ENCODE measurements around the gene NACAD.

The NACAD gene

GRCh38 chr7:45075871-45076796 lies 12.6 kb downstream of the NACAD start:
- no peak overlapping the region for H3K27ac ChIP-seq (ENCODE audit: extremely low read depth, low read depth, low read length)
- ChIA-PET CTCF (interaction anchor here (0.6 kb wide), 2 partner anchors 350 to 475 kb away, joined by 4 to 5 read pairs; no protein-coding TSS in a partner anchor), POLR2A (no interaction called here)
- H3K9me3 ChIP-seq (ENCODE audit: control insufficient read depth, insufficient read depth, low read depth, low read length) = no peaks in the 10 kb centered on the region
- H3K4me3 ChIP-seq (ENCODE audit: low read depth, low read length) = no peak overlapping the region
- TF ChIP-seq ZFP37 (tag by site-specific recombination; IDR thresholded peaks at IDR 0.05) = no peak
- no peaks in the 10 kb centered on the region for H3K4me1 ChIP-seq (ENCODE audit: control insufficient read depth, insufficient read depth, low read length)
- H3K36me3 ChIP-seq (ENCODE audit: control insufficient read depth in 2 of 2, insufficient read depth in 1 of 2, low read length in 2 of 2) = peaks cover 0 to 34% of the 10 kb centered on the region in 2 experiments; a peak in 2 of 3 replicates

DNA sequence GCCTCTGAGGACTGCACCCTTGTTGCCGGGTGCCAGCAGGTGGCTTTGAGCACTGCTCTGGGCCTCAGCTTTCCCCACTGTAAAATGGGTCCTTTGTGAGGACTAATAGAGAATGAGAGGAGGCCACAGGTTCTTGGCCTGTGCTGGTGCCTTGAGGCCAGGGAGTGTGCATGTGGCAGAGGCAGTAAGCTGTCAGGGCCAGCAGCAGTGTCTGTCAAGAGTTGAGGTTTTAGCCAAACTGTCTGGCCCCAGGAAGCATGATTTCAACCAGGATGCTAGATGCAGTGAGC lies 13.5 kb downstream of the NACAD start:
- ChIA-PET CTCF (interaction anchor here (0.6 kb wide), 1 partner anchor 351 kb away, joined by 4 read pairs; no protein-coding TSS in a partner anchor), POLR2A (no interaction called here)
- H3K36me3 ChIP-seq (ENCODE audit: control insufficient read depth in 2 of 2, insufficient read depth in 1 of 2, low read length in 2 of 2) = peaks cover 0 to 34% of the 10 kb centered on the region in 2 experiments; a peak in 2 of 3 replicates

DNA sequence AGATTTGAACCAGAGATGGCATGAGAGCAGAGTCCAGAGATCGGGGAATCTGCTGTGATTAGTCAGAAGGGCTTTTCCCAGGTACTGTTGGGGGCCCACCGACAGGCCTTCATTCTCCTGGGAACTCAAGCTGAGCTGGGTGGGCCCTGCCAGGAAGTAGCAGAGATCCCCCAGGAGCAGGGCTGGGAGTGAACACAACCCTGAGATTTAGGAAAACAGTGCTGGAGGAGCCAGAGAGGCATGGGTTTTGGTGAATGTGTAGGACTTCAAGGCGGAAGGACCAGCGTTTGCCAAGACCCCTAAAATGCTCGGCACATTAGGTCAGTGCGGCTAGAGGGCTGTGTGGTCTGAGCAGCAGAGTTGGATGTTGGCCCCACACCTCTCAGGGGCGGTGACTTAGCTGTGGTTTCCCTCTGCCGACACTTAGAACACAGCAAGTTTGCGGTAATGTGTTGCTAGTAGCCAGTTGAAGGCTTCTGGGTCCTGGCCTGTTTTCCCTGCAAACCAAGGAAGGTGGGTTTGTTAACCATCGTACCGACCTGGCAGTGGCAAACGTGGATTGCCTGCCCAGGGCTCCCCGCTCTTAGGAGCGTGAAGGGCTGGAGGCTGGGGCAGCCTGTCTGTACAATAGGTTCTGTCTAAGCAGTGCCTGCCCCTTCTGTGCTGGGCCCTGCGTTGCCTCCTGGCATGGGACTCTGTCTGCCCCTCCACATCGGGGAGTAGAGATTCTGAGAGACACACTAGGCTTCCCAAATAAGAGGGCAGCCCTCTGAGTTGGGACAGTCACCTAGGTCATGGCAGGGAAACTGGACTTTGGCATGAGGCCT lies 14.0 kb downstream of the NACAD start:
- CTCF ChIA-PET = no interaction called here
- Histone ChIP-seq H3K4me1 (ENCODE audit: control insufficient read depth, insufficient read depth, low read length) (no peaks in the 10 kb centered on the region), H3K4me3 (ENCODE audit: low read depth, low read length) (no peak overlapping the region), H3K36me3 (ENCODE audit: control insufficient read depth in 2 of 2, insufficient read depth in 1 of 2, low read length in 2 of 2) (peaks cover 0 to 35% of the 10 kb centered on the region in 2 experiments; a peak in 2 of 3 replicates), H3K9me3 (ENCODE audit: control insufficient read depth, insufficient read depth, low read depth, low read length) (no peaks in the 10 kb centered on the region), H3K27ac (ENCODE audit: extremely low read depth, low read depth, low read length) (no peak overlapping the region)
- POLR2A ChIA-PET = no interaction called here
- TF ChIP-seq ZEB2 (tag by site-specific recombination; IDR thresholded peaks at IDR 0.05) = no peak
- TF ChIP-seq GLI2 (tag by site-specific recombination; IDR thresholded peaks at IDR 0.05; ENCODE audit: borderline replicate concordance, low read depth) = no peak
- no peak for TF ChIP-seq ZBTB8A (tag by site-specific recombination; IDR thresholded peaks at IDR 0.05)
- TF ChIP-seq ZNF48 (tag by site-specific recombination; IDR thresholded peaks at IDR 0.05) = no peak
- TF ChIP-seq, protein P1, sequence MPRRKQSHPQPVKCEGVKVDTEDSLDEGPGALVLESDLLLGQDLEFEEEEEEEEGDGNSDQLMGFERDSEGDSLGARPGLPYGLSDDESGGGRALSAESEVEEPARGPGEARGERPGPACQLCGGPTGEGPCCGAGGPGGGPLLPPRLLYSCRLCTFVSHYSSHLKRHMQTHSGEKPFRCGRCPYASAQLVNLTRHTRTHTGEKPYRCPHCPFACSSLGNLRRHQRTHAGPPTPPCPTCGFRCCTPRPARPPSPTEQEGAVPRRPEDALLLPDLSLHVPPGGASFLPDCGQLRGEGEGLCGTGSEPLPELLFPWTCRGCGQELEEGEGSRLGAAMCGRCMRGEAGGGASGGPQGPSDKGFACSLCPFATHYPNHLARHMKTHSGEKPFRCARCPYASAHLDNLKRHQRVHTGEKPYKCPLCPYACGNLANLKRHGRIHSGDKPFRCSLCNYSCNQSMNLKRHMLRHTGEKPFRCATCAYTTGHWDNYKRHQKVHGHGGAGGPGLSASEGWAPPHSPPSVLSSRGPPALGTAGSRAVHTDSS (tag by site-specific recombination; IDR thresholded peaks at IDR 0.05) = no peak
- TF ChIP-seq ZNF488 (tag by site-specific recombination; IDR thresholded peaks at IDR 0.05) = no peak
- no peak for TF ChIP-seq ZSCAN30 (tag by site-specific recombination; IDR thresholded peaks at IDR 0.05)
- TF ChIP-seq ZNF837 (tag by site-specific recombination; IDR thresholded peaks at IDR 0.05) = no peak
- TF ChIP-seq ZNF138 (tag by site-specific recombination; IDR thresholded peaks at IDR 0.05; ENCODE audit: borderline replicate concordance) = no peak
- no peak for TF ChIP-seq ZNF214 (tag by site-specific recombination; IDR thresholded peaks at IDR 0.05; ENCODE audit: borderline replicate concordance)
- no peak for TF ChIP-seq KLF9 (tag by site-specific recombination; IDR thresholded peaks at IDR 0.05; ENCODE audit: low read depth)
- TF ChIP-seq, protein P2, sequence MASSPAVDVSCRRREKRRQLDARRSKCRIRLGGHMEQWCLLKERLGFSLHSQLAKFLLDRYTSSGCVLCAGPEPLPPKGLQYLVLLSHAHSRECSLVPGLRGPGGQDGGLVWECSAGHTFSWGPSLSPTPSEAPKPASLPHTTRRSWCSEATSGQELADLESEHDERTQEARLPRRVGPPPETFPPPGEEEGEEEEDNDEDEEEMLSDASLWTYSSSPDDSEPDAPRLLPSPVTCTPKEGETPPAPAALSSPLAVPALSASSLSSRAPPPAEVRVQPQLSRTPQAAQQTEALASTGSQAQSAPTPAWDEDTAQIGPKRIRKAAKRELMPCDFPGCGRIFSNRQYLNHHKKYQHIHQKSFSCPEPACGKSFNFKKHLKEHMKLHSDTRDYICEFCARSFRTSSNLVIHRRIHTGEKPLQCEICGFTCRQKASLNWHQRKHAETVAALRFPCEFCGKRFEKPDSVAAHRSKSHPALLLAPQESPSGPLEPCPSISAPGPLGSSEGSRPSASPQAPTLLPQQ (tag by site-specific recombination; IDR thresholded peaks at IDR 0.05) = no peak
- TF ChIP-seq ZNF629 (tag by site-specific recombination; IDR thresholded peaks at IDR 0.05) = no peak

More for the DNA sequence above, 13.5 kb downstream of the NACAD start:
- H3K4me3 ChIP-seq (ENCODE audit: low read depth, low read length) = no peak overlapping the region
- H3K4me1 ChIP-seq (ENCODE audit: control insufficient read depth, insufficient read depth, low read length) = no peaks in the 10 kb centered on the region
- H3K27ac ChIP-seq (ENCODE audit: extremely low read depth, low read depth, low read length) = no peak overlapping the region
- TF ChIP-seq MYNN (tag by site-specific recombination; IDR thresholded peaks at IDR 0.05; ENCODE audit: borderline replicate concordance) = no peak
- TF ChIP-seq, protein P1 (tag by site-specific recombination; IDR thresholded peaks at IDR 0.05) = no peak
- no peaks in the 10 kb centered on the region for H3K9me3 ChIP-seq (ENCODE audit: control insufficient read depth, insufficient read depth, low read depth, low read length)

All from HEK293 (cell line).